Epidermal melanocyte (primary cell): Measurements from ENCODE around the gene HVCN1.

Experiments used
- DNase-seq: peaks from one replicate; pipeline ENCODE4 v3.0.0; 2011; ENCODE audit warnings: low spot score; ENCODE audit not compliant: insufficient read length

Gene HVCN1

DNA sequence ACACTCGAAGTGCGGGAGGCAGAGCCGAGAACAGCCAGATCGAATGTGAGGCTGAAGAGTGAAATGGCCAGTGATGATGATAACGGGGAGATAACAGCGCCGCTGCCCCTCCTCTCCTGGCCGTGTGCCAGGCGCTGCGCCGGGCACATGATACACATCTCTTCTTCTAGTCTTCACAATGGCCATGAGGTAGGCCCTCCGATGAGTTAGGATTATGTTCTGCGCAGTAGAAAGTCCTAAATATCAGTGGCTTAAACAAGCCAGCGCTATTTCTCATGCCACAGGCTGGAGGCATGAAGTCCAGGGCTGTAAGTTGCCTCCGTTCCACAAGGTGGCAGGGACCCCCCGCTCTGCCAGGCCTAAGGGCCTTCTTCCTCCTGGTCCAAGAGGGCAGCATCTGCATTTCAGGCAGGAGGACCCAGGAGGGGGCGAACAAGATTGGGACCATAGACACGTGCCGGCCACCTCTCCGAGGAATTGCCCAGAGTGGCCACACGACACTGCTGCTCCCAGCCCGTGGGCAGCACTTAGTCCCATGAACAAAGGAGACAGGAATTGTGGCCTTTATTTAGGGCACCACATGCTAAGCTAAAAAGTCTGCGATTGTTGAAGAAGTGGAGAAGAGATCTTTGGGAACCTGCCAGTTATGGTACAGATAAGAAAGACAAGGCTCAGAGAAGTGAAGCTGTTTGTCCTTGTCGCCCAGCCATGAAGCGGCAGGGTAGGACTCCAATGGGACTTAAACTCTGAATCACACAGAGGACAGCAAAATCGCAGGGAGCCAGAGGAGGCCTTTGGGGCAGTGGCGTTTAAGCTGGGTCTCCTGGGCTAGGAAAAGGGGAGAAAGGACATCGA is 10.9 kb upstream of the HVCN1 start:
- DNase-seq = no peak

DNA sequence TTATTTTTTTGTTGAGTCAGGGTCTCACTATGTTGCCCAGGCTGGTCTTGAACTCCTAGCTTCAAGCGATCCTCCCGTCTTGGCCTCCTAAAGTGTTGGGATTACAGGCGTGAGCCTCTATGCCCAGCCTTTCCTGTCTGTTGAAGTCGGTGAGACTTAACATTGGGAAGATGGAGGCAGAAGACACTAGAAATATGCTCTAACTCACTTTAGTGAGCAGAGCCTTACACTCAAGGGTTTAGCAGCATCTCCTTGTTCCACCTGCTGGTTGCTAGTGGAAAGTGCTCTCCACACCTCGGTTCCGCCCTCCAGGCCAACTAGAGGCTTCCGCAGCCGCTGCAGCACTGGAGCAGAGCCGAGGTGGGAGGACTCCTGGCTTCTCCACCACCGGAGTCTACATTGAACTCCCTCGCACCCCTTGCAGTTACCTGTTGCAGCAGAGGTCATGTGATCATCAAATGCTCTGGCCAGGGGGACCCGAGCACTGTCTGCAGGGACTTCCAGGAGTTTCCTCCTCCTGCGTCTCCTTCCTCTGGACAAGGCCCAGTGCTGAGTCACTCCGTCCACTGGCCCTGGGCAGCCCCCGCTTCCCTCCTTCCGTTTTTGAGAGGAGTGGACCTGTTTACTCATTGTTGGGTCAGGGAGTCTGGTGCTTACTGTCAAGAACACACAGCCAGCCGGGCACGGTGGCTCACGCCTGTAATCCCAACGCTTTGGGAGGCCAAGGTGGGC is 9.4 kb upstream of the HVCN1 start:
- no peak for DNase-seq

DNA sequence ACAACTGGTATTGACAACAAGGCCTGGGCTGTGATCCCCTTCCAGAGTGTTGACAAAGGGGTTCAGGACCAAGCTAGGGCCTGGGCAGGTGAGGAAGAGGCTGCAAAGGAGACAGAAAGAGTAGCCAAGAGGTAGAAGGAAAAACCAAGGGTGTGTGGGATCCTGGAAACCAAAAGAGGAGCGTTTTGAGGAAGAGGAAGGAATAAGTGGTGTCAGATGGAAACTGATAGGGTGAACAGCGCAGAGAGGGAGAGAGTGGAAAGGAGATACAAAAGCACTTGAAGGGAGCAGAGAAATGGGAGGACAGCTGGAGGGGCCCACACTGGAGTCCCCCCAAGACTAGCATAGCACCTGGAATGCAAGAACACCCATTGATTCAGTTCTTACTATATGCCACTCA is 8.3 kb upstream of the HVCN1 start:
- DNase-seq = no peak

DNA sequence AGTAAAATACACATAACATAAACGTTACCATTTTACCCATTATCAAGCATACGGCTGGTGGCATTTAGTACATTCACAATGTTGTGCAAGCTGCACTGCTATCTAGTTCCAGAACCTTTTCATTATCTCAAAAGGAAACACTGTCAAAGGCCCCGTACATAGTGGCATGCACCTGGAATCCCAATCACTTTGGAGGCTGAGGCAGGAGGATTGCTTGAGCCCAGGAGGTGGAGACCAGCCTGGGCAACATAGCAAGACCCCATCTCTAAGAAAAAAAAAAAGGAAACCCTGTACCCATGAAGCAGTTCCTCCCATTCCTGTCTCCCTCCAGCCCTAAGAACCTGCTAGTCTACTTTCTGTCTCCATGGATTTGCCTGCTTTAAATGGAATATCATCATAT is 7.4 kb upstream of the HVCN1 start:
- DNase-seq = no peak

DNA sequence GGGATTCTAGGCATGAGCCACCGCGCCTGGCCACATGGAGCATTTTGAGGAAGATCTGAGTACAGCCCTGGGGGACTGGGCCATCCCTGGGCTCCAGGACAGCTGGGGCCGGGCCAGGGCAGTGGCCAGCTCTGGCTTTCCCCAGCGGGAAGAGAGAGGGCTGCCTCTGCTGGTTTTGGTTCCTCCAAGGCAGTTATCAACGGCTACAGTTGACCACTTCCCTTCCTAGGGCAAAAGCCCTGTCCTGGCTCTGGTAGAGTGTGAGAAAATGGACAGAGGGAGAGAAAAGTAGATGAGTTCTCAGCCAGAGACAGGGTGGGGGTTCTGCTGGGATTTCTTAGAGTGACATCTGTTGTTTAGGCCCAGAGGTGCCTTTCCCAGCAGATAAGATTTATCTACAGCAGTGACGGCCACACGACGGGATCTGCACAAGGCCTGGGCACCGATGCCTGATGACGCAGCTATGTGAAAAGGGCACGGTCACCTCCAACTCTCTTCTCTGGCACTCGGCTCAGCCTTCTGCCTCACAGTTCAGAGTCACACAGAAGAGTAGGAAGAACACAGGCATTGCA is 5.5 kb upstream of the HVCN1 start:
- DNase-seq = no peak

DNA sequence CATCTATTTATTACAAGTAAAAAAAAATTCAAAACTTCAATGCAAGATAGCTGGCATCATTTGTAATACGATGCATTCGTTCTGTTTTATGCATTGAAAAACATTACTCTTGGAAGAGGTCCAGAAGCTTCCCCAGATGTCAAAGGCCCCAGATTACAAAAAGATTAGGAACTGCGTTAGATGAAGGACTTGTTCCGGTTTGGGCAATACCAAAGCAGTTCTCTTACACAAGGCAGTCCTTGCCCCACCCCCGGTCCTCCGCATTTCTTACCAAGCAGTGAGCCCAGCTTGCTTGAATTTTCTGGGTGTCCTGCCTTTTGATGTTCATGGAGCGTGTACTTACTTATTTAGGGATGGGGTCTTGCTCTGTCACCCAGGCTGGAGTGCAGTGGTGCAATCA is 4.8 kb upstream of the HVCN1 start:
- DNase-seq = no peak

DNA sequence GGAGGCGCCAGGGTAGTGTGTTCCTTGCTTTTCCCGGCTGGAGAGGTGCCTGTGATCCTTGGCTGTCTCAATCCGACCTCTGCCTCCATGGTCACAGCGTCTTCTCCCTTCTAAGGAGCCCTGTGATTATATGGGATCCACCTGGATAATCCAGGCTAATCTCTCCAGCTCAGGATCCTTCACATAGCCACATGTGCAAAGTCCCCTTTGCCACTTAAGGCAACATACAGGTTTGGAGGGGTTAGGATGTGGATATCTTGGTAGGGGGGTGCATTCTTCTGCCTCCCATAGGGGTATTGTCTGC is 1.2 kb upstream of the HVCN1 start:
- no peak for DNase-seq

DNA sequence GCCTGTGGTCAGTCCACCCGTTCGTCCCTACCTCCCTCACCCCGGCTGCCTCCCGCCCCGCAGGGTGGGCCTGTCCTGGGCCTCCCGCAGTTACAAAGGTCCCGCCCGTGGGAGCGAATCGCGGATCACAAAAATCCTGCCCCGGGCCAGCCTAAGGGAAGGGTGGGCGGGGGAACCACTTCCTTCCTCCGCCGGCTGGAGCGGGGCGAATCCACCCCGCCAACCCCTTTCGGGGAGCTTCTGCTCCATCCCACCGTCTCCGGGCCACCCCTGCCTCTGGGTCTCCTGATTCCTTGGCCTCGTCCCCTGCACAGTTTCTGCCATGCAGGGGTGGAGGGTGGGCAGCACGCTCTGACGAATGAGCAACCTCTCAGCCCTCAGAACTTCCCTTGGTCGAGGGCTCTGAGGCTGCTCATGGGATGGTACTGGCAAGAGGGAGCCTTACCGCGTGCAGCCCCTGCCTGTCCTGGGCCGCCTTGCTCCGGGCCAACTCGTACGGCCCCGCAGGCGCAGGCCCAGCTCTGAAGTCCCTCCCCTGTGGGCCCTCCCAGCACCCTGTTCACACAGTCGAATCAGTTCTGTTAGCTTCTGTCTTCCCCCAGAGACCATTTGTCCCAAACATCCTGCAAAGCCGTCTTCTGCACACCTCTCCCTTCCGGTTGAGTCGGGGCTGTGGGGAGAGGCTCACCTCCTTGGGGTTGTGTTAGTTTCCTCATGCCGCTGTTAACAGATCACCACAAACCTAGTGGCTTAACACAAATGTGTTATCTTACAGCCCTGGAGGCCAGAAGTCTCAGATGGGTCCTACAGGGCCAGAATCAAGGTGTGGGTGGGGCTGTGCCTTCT is 589 bp upstream of the HVCN1 start:
- peak; percentile 70 for DNase-seq

DNA sequence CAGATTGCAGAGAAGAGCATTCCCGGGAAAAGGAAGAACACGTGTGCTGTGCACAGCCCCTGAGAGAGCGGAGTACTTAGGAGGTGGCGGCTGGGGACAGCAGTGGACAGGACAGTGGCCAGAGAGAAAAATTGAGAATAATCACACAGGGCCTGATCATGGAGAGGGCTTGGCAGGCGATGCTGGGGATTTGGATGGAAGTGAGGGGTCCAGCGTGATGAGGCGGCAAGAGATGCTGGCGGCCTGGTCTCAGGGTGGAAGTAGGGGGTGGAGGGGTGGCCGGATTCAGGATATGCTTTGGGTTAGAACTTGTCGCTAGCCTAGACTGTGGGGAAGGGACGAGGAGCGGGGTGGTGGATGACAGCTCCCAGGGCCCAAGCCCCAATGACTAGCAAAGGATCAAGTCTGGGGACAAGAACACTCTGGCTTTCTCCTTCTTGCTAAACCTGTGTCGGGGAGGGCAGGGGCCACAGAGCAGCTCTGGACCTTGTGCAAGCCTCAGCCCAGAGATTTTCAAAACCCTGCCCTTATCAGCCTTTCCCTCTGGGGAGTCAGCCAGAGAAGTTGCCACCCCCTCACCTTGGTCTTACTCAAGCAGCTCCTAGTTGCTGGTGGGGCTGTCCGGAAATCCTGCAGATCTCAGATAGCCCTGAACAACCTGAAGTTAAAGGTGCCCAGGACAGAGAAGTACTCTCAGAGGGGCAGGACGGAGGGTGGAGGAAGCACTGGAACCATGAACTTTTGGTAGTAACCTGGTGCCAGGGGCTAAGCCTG is 1.3 kb downstream of the HVCN1 start:
- DNase-seq = no peak

DNA sequence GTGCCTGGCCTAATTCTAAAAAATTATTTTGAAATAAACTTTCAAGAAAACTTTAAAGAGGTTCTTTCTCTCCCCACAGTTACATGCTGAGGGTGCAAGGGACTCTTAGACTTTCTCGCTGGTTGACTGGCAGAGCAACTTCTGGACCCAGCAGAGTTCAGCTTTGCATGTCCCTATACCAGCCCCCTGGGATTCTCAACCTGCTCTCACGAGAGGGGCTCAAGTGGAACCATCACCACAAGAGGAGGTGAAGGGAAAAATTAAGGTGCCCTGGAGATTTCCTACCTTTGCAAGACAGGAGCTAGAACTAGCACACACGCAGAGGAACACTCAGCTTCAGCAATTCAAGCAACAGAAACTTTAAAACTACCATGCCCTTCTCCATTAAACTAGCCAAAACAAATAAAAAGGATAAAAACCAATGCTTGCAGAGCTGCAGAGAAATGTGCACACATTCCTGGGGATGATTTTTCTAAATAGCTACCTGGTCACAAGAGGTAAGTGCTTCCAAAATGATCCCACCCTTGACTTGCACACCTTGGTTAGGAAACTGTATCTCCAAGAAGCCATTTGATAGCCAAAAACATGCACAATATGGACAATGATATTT is 2.5 kb downstream of the HVCN1 start:
- DNase-seq = no peak

DNA sequence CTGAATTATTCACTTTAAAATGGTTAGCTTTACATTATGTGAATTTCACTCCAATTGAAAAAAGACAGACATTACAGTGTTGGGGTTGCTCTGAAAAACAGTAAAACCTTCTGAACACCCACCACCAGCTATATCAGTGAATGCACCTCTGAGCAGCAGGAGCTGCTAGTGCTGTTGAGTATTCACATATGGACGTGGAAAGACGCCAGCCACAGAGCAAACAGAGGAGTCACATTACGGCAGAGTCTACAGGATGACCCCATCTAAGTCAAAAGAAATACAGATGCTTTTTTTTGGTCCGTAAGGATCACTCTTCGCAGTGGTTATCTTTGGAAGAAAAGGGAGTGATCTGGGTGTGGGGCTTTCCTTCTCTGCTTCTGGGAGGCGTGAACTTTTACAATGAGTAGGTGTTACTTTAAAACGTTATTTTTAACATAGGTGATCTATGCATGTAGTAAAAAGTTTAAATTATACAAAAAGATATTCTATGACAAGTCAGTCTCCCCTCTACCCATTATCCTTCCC is 4.5 kb downstream of the HVCN1 start:
- DNase-seq = no peak

DNA sequence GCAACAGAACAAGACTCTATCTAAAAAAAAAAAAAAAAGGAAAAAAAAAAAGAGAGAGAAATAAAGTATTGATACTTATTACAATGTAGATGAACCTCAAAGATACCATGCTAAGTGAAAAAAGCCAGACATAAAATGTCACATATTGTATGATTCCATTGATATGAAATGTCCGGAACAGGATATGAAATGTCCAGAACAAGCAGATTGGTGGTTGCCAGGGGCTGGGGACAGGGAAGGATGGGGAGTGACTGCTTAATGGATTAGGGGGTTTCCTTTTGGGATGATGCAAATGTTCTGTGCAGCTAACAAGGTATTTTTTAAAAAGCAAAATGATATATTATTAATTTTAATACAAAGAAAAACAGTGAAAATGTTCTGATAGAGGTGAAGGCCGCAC is 5.0 kb downstream of the HVCN1 start:
- DNase-seq = no peak

DNA sequence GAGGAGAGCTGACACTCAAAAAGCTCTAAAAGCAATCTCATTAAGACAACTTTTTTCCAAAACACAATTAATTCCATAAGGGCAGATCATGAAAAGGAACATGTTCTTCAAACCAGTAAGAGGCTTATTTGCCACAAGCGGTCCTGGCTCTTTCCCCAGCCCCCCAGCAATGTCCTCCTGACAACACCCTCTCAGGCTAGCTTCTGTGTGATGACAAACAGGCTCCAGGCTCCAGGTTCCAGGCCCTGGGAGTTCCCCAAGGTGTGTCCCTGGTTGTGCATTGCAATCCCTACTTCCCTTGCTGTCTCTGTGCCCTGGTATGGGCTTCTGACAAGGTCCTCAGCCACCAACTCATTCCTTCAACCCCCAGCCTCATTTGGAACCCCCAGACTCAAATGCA is 8.9 kb downstream of the HVCN1 start:
- DNase-seq = no peak

DNA sequence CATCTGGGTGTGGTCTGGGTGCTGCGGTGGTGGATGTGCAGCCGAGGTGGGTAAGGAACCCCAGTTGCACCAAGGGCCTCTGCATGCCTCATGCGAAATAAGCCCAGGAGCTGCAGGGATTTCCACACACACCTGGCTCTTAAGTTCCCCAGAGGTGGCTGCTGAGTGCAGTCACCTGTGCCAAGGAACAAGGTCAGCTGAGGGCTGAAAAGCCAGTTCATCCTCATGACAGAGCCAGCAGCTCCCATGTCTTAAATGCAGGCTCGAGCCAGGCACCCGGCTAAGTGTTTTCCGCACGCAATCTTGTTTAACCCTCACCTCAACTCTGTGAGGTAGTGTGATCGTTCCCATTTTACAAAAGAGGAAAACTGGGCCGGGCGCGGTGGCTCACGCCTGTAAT is 9.7 kb downstream of the HVCN1 start:
- DNase-seq = no peak

DNA sequence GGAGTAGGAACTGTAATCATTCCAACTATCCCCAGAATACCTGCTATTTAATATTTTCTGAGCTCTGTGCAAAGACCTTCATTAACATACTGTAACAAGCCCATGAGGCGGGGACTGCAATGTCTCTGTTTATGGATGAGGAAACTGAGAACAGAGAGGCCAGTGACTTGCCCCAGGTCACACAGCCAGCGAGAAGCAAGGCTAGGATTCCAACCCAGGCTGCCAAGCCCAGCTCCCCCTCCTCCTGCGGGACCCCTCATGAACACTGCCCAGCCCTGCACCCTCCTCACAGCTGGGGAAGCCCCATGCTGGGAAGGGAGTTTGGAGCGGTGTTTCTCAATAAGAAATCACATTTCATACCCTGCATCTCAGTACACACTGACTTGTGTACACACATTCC is 10.9 kb downstream of the HVCN1 start:
- DNase-seq = no peak

DNA sequence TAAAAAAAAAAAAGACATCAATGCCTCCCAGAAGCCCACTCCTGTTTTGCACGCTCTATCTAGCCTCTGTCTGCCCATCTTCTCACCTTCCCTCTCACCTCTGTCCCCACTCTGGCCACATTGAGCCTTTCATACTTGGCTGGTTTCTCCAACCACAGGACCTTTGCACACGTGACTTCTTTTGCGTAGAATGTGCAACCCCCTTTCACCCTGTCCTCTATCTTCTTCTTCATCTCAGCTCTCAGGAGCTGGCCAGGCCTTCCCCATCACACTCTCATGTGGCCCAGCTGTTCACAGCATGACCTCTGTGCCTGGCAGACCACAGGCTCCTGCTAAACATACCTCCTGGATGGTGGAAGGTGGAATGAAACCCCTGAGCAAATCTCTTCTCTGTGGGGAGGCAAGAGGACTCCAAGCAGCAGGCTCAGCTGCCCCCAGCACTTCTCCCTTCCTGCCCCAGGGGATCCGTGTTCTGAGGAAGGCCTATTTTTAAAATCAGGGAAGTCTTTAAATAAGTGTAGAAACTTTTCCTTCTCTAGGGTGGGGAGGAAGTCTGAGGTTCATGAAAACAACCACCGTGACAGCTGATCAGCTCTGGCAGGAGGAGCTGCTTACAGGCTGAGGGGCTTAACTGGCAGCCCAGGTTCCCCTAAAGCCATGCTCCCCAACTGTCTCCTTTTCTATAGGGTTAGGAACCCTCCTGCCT is 11.6 kb downstream of the HVCN1 start:
- no peak for DNase-seq

DNA sequence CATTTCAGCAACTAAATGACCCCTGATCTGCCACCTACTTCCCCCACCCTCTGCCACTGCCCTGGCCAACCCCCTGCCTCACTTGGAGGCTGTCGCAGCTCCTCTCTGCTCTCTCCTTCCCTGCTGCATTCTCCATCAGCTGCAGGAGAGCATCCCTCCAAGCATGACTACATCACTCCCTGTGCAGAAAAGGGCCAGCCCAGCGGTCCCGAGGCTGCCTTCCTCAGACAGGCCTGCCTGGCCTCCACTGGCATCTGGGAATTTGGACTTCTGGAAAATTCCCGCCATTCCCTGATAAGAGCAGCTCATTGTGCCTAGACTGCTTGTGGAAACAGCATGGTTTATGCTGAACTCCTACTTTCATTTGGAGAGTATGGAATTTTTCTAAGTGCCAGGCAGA is 12.7 kb downstream of the HVCN1 start:
- DNase-seq = no peak

DNA sequence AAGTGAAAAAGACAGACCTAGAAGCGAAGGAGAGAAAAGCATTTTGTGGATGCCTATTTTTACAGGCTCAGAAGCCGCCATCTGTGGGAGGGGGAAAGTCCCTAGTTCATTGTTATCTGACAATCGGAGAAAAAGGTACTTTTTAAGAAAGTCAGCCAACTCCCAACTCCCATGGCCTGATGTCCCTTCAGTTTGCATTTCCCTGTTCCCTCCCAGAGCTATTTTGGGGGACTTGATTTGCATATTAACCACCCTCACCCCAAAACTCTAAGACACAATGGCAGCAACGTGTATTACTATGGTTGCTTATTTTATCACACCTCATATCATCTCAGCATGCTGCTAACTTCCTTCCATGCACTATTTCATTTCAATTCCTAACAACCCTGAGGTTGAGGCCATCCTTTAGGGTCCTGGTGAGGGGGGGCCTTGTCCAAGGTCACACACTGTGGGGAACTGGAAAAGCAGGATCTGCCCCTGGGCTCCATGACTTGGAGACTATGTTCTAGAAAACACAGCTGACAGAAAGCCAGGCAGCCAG is 18.7 kb downstream of the HVCN1 start:
- DNase-seq = no peak

DNA sequence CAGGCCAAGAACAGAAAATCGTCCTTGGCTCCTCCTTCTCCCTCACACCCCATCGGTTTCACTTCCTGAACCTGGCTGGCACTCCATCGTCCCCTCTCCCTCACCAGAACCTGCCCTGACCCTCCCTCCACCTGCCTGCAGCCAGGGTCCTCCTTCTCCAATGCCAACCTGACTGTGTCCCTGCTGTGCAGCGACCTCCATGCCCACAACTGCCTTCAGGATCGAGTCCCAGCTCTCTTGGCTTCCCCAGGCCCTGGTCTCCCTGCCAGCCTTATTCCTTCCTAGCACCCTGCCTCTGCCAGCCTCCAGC is 19.8 kb downstream of the HVCN1 start:
- no peak for DNase-seq
